SK-N-MC (cell line): ENCODE data around the gene VSIG4.

Experiments
- EZH2 ChIP-seq: fragments of 200-600 bp; sonication (generic); IDR thresholded peaks from one replicate; pipeline ENCODE4 v1.6.1; 2017; ENCODE audit warnings: antibody characterized with exemption
- FOXP2 ChIP-seq: optimal IDR thresholded peaks from 2 replicates; pipeline ENCODE3; 2011; ENCODE audit warnings: mild to moderate bottlenecking, moderate library complexity; ENCODE audit not compliant: insufficient read depth; ENCODE audit errors: extremely low read length, control extremely low read depth
- POLR2AphosphoS5 ChIP-seq: IDR thresholded peaks from 2 replicates; pipeline ENCODE4 v1.6.1; 2012; ENCODE audit warnings: mild to moderate bottlenecking, low read depth, low read length, borderline replicate concordance

GRCh38 chrX:66074920-66075879 lies 35.3 kb upstream of the VSIG4 start:
- TF ChIP-seq FOXP2 = no peak
- TF ChIP-seq POLR2AphosphoS5 = no peak
- TF ChIP-seq EZH2 = no peak
